ENCODE measurements around the gene OR52B2. TPM values are rescaled to one million over a fixed set of nuclear protein-coding genes. Genes with fewer than 3 reads are reported as not detected.

OR52B2 gene
- total RNA-seq, 1 experiment from 2014 or later = not detected

GRCh38 chr11:6124245-6124644 is 45.9 kb downstream of the OR52B2 start:
- no peaks in the 10 kb centered on the region for H3K4me1 ChIP-seq
- H3K27ac ChIP-seq = no peak overlapping the region
- H3K27me3 ChIP-seq = no peaks in the 10 kb centered on the region
- no peak for DNase-seq
- H3K36me3 ChIP-seq = no peaks in the 10 kb centered on the region
- no peaks in the 10 kb centered on the region for H3K9me3 ChIP-seq (replicated peaks)
- H3K4me3 ChIP-seq = no peak overlapping the region

Other genes with a start within 250 kb of the OR52B2 start
- gene OR56A3, start 228.1 kb downstream of the OR52B2 start, total RNA-seq (2014; rRNA removed; shearing (Covaris generic)) = not detected in 2 replicates
- gene OR56A5, start 201.8 kb downstream of the OR52B2 start, total RNA-seq (2014; rRNA removed; shearing (Covaris generic)) = not detected in 2 replicates
- gene OR52L1, start 183.3 kb downstream of the OR52B2 start, total RNA-seq (2014; rRNA removed; shearing (Covaris generic)) = not detected in 2 replicates
- not detected in 2 replicates for gene OR56A4, start 163.4 kb downstream of the OR52B2 start, total RNA-seq (2014; rRNA removed; shearing (Covaris generic))
- gene OR56A1, start 139.6 kb downstream of the OR52B2 start, total RNA-seq (2014; rRNA removed; shearing (Covaris generic)) = not detected in 2 replicates
- gene OR56B4, start 62.6 kb downstream of the OR52B2 start, total RNA-seq (2014; rRNA removed; shearing (Covaris generic)) = not detected in 2 replicates
- gene OR52W1, start 28.9 kb upstream of the OR52B2 start, total RNA-seq (2014; rRNA removed; shearing (Covaris generic)) = not detected in 2 replicates
- not detected in 2 replicates for gene C11orf42, start 35.2 kb upstream of the OR52B2 start, total RNA-seq (2014; rRNA removed; shearing (Covaris generic))
- 16.2 and 17.2 TPM in 2 replicates for gene FHIP1B, start 64.3 kb upstream of the OR52B2 start, total RNA-seq (2014; rRNA removed; shearing (Covaris generic))
- gene CNGA4, start 68.8 kb upstream of the OR52B2 start, total RNA-seq (2014; rRNA removed; shearing (Covaris generic)) = not detected in 2 replicates
- 0.24 TPM in 1 of 2 replicates, not detected in the other for gene CCKBR, start 89.5 kb upstream of the OR52B2 start, total RNA-seq (2014; rRNA removed; shearing (Covaris generic))
- not detected in 2 replicates for gene CAVIN3, start 150.2 kb upstream of the OR52B2 start, total RNA-seq (2014; rRNA removed; shearing (Covaris generic))
- gene SMPD1, start 220.1 kb upstream of the OR52B2 start, total RNA-seq (2014; rRNA removed; shearing (Covaris generic)) = 12.0 and 13.0 TPM in 2 replicates
- gene APBB1, start 248.8 kb upstream of the OR52B2 start, total RNA-seq (2014; rRNA removed; shearing (Covaris generic)) = 19.6 and 20.2 TPM in 2 replicates